Stimulated activated CD8-positive, alpha-beta memory T cell treated with anti-CD3 and anti-CD28 coated beads, Interleukin-15, amount 100 ng/mL, for 48 hours (primary cell): ENCODE measurements around the gene WWOX.
"Not testable (repeated sequence)": the region's sequence is repeated elsewhere in the genome, so short reads cannot be mapped to it uniquely, and the experiment has no call there.

ENCODE experiments used
- DNase-seq, 2 donors: peaks; one replicate each; pipeline ENCODE4 v3.0.0-alpha.2; 2020; ENCODE audit warnings: low read depth in 2 of 2

WWOX gene

GRCh38 chr16:79210607-79211006 lies 1111.2 kb downstream of the WWOX start:
- DNase-seq, result no peak

GRCh38 chr16:79211586-79211985 lies 1112.1 kb downstream of the WWOX start:
- DNase-seq, result no peak

- DNase-seq, result no peak
Observed at GRCh38 chr16:79212114-79212791, 1112.8 kb downstream of the WWOX start.

- DNase-seq, result no peak
Observed at GRCh38 chr16:79213214-79213613, 1113.8 kb downstream of the WWOX start.

- no peak for DNase-seq
Observed at GRCh38 chr16:79215289-79215688, 1115.8 kb downstream of the WWOX start.

- DNase-seq, result peak in 1 of 2 donors; percentile 10
Observed at GRCh38 chr16:79217375-79218011, 1118.0 kb downstream of the WWOX start.

- no peak for DNase-seq
Observed at GRCh38 chr16:79218351-79218750, 1118.9 kb downstream of the WWOX start.

GRCh38 chr16:79225994-79226393 lies 1126.5 kb downstream of the WWOX start:
- DNase-seq, result not testable (repeated sequence)

- DNase-seq, result no peak
Observed at GRCh38 chr16:79229361-79229760, 1129.9 kb downstream of the WWOX start.

- not testable (repeated sequence) for DNase-seq
Observed at GRCh38 chr16:79245700-79246099, 1146.2 kb downstream of the WWOX start.

GRCh38 chr16:79247386-79247785 lies 1147.9 kb downstream of the WWOX start:
- no peak for DNase-seq

- DNase-seq, result no peak
Observed at GRCh38 chr16:79248351-79248750, 1148.9 kb downstream of the WWOX start.

- no peak for DNase-seq
Observed at GRCh38 chr16:79250502-79251098, 1151.1 kb downstream of the WWOX start.

GRCh38 chr16:79253100-79253631 lies 1153.7 kb downstream of the WWOX start:
- DNase-seq, result no peak

GRCh38 chr16:79257953-79258490 lies 1158.6 kb downstream of the WWOX start:
- DNase-seq, result no peak

GRCh38 chr16:79260890-79261289 lies 1161.4 kb downstream of the WWOX start:
- DNase-seq, result not testable (repeated sequence)

- peak in 1 of 2 donors; percentile 44 for DNase-seq
Observed at GRCh38 chr16:79261481-79261940, 1162.1 kb downstream of the WWOX start.

- DNase-seq, result no peak
Observed at GRCh38 chr16:79261944-79262552, 1162.6 kb downstream of the WWOX start.
